GM19324 (cell line): Measurements from ENCODE around the gene TTN.
A peak's percentile ranks its signal among the peaks of the same experiment; 100 is the strongest.

Experiments
- ATAC-seq: cut with Tn5 transposase; IDR thresholded peaks from one replicate; pipeline ENCODE4 v1.9.1; 2021; ENCODE audit warnings: mild to moderate bottlenecking, moderate library complexity; ENCODE audit not compliant: unreplicated experiment, low FRiP score

The TTN gene

GRCh38 chr2:178807227-178808008 lies at the start of gene TTN:
TTN (minus strand) TSS chr2:178807423; CDS start chr2:178804642, 2,781 bp downstream.
- ATAC-seq, result no peak

GRCh38 chr2:178855151-178855550 lies 47.9 kb upstream of the TTN start:
- ATAC-seq, result no peak

GRCh38 chr2:178848335-178848734 lies 41.1 kb upstream of the TTN start:
- ATAC-seq, result no peak

- no peak for ATAC-seq
These were observed 39.2 kb upstream of the TTN start for GRCh38 chr2:178846458-178846802.

DNA sequence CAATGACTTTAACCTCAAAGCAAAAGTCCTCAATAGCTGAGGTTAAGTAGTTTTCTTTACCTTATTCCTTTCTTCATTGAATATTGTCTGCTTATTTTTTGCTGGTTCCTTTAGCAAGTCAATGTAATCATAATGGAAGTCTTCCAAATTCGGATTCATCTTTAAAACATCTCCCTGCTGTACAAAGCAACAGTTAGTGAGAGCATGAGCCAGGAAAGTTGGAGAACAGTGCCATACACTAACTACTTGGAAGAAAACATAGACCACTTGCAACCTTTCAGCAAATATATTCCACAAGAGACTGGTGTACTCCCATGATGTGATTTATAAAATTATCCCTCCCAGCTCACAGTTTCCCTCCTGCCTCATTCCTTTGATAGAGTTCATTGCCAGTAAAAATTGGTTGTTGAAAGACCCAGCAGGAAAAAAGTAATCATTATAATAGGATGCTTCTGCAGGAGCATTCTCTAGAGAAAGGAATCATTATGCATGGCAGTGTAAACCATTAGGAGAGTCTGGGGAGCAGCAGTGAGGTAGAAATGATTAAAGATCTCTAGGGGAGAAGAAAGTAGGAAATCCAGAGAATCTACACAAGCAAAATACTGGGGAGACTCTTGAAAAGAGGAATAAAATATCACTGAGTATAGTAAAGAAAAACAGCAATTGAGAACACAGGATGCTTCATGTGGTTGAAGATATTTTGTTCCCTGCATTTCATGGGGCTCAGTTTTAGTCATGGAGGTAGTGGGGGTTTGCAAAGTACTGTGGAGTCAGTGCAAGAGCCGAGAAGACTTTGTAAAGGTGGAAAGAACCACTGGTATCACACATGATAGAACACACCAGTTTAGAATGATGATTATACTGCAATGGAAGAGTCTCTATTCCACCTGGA lies 38.6 kb upstream of the TTN start:
- ATAC-seq, result no peak

GRCh38 chr2:178844701-178845100 lies 37.5 kb upstream of the TTN start:
- ATAC-seq, result no peak

- no peak for ATAC-seq
These were observed 37.0 kb upstream of the TTN start for GRCh38 chr2:178844269-178844668.

GRCh38 chr2:178843697-178844096 lies 36.5 kb upstream of the TTN start:
- ATAC-seq, result no peak

DNA sequence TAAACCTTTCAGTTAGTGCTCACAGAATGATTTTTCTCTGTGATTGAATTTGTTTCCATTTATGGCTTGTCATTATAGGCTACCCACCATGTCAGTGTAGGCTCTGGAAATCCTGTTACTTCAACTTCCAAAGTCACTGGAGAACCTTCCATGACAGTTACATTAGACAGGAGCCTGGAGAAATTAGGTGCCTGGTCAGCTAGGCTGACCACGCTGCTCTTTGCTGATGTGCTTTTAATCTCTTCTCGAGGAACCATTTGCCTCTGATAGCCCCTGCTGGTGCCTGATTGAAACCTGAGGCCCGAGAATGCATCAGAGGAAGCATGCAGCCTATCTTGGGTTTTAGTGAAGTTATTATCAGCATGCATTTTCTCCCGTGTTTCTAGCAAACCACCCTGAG lies 29.6 kb upstream of the TTN start:
- no peak for ATAC-seq

GRCh38 chr2:178834086-178834485 lies 26.9 kb upstream of the TTN start:
- no peak for ATAC-seq

- no peak for ATAC-seq
These were observed 26.2 kb upstream of the TTN start for GRCh38 chr2:178833382-178833781.

DNA sequence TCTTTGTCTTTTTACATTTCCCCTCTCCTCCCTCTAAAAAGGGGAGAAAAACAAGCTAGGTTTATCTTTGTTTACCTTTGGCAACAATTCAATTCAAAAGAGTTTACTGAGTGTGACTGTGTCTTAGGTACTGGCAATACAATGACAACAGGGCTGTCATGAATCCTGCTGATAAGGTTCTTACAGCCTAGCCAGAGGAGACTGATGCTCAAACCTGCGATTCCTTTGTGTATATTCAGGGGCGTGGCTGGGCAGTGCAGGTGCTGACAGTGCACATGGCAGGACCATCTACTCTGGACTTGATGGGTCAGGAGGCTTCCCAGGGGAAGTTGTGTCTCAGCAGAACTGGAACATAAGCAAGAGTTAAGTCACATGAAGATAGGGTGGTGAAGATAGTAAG lies 23.2 kb upstream of the TTN start:
- no peak for ATAC-seq

DNA sequence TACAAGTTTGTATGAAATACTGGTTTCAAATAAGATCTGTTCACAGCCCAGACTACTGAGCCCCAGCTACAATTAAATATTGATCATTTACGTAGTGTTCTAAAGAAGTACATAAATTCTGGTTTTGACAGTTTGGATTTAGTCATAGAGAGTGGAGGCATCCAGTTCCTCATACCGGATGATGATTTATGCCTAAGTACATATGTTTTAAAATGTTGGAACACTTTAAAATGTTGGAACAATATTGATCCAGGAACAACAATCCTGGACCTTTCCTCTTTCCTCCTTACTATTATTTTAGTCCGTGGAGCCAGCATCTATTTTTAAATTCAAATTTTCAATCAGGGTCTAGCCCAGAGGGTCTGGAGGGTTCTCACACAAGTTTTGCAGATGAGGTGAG lies 22.8 kb upstream of the TTN start:
- ATAC-seq, result no peak

GRCh38 chr2:178829299-178829960 lies 22.2 kb upstream of the TTN start:
- ATAC-seq, result no peak

DNA sequence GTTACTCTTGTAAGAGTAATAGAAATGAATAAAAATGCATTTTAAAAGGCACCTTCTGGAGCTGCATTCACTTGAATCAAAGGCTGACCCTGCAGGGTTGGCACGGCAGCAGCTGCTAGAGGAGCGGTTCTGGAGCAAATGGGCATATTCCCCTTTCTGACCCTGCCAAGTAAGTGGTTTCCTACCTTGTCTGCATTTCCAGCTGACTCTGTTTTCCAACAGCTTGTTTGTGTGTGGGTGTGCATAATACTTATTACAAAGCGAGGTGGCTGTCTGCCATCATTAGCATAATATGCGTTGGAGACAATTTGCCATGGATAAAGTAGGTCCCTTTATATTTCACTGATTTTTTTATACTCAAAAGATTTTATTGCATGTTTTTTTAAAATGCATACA lies 21.3 kb upstream of the TTN start:
- ATAC-seq, result no peak

DNA sequence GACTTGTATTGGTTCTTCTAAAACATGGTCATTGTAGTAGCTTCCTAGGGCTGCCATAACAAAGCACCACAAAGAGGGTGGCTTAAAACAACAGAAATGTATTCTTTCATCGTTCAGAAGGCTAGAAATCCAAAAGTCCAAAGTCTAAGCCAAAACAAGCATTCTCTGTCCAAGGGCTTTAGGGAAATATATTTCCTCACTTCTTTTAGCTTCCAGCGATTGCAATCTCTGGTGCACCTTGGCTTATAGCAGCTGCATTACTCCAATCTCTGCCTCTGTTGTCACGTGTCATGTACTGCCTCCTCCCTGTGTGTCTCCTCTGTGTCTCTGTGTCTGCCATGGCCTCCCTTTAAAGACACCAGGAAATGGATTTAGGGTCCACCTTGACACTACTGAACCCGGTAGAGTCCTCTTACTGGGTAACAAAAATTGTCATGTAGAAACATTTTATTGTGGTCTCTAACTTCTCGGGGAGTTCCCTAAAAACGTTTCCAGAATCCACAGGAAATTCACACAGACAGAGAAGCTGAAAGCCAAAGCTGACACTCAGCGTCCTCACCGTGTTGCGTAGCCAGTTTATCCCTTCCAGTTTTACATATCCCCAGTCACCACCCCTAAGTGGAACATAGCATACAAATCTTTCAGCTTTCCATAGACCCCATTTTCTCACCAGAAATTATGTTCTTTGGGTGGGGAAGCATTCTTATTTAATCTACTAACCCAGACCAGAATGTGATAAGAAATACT lies 20.7 kb upstream of the TTN start:
- ATAC-seq, result no peak

DNA sequence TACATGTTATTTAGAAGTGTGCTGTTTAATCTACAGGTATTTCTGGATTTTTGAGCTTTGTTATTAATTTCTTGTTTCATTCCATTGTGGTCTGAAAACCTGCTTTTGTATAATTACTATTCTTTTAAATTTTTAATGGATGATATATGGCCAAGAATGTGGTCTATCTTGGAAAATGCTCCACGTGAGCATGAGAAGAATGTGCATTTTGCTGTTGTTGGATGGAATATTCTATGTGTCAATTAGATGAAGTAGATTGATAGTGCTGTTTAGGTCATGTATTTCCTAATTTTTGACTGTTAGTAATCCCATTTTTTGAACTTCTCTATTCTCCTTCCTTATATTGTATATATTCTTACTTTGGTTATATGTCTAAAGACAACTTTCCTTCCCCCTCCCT lies 19.9 kb upstream of the TTN start:
- no peak for ATAC-seq

- ATAC-seq, result no peak
These were observed 18.0 kb upstream of the TTN start for GRCh38 chr2:178825183-178825582.

GRCh38 chr2:178824181-178824580 lies 17.0 kb upstream of the TTN start:
- no peak for ATAC-seq

DNA sequence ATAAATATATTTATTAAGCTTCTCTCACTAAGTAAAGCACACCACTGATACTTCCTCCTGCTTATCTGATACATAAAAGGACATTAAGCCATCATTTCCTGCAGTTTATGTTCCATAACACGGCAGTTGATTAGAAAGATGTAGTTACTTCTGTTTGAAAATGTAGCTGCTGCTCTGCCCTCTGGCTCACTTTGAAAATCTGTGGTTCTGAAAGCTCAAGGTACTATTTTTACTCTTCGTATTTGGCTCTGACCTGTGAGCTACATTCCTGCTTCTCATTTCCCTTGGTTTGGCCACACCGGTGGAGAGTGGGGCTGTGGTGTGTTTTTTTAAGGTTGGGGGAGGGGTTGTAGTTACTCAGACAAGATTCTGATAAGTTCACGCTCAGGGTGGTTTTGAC lies 12.8 kb upstream of the TTN start:
- ATAC-seq, result peak; percentile 93
